Dermis blood vessel endothelial cell (primary cell): ENCODE results near the gene SMAD5. TPM values are rescaled to one million over a fixed set of nuclear protein-coding genes. Genes with fewer than 3 reads are reported as not detected.
A peak's percentile ranks its signal among the peaks of the same experiment; 100 is the strongest.

ENCODE experiments used
- DNase-seq: peaks from one replicate; pipeline ENCODE4 v3.0.0; 2010
- total RNA-seq: library from RNA; depleted of rRNA; stranded (reverse); fragments of >200 nt; gene quantifications from 2 replicates; pipeline ENCODE4 v1.2.3, GENCODE V29; 2014

Gene SMAD5
- total RNA-seq, 1 donor from 2014 or later: 41.4 TPM

DNA sequence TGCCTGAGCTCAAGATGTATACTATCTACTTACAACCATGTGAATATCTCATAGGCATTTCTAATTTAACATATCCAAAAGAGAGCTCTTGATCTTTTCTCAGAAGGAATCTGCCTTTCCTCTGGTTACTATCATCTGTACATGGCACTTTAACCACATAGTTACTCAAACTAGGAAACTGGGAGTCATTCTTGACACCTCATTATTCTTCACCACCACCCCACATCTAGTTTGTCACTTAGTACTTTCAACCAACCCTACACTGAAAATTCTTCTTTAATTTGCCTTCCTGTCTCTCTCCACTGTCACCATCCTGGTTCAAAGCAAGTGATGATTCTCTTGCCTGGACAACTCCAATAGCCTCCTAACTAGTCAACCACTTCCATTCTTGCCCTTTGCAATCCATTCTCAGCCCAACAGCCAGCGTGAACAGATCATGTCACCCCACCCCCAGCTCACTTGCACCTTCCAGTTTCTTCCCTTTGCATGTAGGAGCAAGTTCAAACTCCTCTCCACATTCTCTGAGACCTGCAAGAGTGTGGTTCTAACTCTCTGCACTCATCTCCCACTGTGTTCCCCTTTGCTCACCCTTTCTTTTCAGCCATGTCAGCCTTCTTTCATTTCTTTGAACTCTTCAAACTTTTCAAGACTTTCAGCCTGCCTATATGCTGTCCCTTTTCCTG lies 17.3 kb upstream of the SMAD5 start:
- no peak for DNase-seq

DNA sequence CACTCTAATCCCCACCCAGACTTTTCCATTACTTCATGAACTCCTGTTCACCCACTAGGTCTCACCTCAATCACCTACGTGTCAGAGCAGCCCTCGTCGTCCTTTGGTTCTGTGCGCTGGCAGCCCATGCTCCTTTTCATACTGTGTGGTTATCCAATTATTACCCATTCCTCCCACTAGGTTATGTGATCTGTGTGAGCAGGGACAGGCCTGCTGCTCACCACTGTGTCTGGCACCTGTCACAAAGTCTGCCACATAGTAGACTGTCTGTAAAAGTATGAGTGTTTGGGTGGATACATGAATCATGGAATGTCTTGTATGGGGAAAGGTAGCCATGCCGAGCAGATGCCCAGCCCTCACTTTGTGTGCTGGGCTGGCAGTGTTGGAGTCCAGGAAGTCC lies 12.1 kb upstream of the SMAD5 start:
- no peak for DNase-seq

DNA sequence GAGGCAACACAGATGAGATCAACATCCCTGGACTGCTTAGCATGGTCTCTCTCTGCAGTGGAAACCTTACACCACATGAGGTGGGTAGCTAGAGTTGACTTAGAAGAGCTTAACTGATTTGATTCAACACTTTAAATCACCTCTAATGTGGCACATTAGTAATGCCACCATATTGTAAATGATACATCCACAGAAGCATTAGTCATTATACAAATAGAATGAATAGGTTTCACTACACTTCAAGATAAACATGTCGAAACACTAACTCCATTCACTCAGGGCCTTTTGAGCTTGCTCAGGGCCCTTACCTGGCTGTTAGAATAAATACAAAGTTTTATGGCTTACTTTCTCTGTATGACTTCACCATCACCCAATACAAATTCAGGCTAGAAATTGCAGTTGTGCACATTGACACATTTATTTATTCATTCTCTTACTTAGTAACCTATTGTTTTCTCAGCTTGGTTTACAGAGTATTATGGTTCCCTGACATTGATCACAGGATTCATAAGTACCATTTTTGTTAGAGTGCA lies 9.3 kb upstream of the SMAD5 start:
- DNase-seq: no peak

DNA sequence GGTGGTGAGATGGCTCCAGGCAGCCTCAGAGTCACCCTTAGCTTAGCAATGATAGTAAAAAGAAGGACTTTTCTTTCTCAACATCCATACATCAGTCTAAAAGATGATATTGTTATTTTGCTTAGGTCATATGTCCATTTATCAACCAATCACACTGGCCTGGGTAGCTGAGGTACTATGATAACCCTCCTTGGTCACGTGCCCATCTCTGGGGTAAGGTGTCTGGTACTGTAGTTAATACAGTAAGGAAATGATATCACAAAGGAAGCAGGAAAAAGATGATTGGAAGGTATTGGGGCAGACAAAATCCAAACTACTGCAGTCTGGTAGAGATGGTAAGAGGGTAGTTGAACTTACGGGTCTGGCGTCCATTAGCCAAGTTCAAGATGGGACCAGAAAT lies 5.1 kb upstream of the SMAD5 start:
- DNase-seq: no peak

DNA sequence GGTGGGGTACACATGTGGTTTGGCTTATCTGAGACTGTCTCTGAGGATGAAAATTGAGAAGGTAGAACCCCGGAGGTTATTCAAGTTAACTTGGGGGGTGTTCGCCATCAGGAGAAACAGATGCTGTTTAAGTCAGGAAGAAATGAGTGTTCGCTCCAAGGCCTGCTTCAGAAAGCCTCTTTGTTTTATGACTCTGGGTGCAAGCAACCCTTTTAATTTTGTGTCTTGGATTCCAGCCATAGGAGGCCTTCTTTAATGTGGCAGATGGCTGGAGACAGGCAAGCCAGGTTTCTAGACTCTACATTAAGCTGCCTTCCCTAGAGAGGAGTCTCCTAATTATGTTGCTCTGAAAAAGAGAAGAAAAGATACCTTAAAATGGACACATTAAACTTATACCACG lies 4.2 kb upstream of the SMAD5 start:
- DNase-seq: no peak

DNA sequence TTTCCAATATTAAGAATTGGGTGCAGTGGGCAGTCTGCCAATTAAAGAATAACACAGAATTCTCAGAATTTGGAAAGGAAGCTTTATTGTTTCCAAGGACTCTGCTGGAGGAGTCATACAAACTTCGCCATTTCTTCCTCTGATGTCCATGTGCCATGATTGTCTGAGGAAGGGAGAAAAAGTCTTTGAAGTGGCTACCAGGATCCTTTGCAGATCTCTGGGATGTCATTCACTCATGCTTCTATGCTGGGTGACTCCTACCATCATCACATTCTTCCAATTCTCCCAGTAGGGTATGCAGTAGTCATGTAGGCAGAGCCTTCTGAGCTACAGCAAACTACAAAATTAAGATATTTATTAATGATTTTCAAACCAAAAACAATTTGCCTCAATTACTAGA lies 3.2 kb upstream of the SMAD5 start:
- DNase-seq: no peak

DNA sequence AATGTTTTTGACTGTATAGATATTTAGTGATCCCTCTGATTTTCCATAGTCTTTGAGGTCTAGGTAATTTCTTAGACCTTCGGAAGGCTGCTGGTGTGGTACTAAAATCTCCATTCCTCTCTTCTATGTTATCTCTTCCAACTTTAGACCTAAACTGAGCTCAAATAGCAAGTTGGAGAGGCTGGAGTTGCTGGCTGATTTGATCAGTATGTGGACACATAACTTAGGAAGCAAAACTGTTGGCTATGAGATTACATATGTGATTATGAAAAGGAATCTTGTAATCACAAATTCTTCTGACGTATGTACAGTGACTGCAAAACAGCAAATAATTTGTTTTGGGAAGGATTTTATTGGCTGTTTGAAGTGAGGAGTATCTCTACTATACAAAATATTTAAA lies 2.1 kb upstream of the SMAD5 start:
- DNase-seq: no peak

DNA sequence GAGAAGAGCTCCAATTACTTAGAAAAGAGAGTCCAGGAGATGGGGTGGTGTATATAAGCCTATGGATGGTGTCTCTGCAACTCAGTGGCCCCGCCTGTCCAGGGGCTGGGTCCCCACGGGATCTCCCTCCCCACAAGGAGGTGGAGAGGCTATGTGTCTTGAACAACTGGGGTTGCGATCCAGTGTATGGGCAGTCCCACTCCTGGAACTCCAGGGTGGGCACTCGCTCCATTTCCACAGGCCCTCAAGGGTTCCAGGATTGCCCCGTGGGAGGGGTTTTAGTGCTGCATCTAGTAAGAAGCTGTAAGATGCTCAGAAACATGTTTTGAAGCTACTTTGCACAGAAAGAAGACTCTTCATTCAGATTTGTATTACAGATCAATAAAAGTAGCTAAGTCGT lies 558 bp upstream of the SMAD5 start:
- DNase-seq: no peak

DNA sequence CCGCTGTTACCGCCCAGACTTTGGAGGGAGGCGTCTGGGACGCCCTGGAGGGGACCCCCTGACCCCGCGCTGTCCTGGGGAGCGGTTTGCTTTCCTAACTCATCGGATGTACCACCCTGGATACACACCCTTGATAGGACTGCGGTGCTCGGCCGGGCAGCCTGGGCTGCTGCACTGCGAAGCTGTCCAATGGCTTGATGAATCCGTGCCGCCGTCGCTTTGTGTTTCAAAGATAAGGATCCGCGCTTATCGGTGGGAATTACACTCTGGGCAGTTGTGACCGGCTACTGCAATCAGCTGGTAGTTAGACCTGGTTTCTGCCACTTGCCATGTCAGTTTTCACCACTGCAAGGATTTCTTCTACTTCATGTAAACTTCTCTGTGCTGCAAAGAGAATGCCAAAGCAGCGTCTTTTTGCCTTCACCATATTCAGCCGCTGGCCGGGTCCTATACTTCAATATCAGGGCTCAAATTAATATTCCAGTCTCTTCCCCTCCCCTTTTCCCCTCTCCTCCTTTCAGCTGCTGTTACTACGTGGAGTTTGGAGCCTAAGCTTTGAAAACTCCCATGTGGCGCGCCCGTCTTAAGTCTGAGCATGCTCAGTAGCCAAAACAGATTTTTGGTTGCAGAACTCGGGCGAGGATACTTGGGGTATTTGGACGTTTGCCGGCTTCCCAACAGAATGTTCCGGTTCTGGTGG lies 727 bp downstream of the SMAD5 start:
- peak; percentile 66 for DNase-seq

DNA sequence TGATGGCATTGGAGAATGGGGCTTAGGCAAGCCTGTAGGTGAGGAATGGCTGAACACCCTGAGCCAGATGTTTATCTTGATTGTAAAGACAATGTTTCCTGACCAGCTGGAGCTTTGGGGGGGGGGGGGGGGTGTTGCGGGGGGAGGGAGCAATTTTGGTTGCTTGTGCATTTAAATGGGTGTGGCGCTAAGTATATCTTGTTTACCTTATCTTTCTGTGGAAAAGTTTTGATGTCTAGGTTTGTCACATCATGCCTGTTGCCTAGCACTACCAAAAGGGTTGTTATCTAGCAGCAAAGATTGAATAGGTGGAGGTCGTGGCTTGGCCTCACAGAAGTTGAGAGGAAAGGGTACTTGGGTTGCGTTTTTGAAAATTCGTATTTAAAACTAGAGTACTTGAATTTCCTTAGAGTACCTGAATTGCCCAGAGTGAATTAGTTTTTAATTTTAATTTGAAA lies 1.3 kb downstream of the SMAD5 start:
- DNase-seq: peak; percentile 6

DNA sequence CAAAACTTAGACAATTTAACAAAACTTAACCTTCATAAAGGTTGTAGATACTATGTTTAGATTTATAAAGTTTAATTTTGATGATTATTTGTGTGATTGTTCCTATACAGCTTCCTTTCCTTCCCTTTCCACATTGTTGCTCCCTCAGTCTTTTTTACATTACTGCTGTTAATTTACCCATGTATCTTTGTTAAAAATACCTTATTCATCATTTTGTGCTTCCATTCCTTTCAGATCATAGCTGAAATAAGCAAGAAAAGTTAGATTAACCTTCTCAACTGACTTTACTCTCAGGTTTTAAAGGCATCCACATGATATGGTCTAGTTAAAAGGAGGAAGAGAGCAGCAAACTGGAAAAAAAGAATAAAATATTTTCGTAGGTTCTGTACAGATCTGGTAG lies 2.0 kb downstream of the SMAD5 start:
- DNase-seq: no peak

DNA sequence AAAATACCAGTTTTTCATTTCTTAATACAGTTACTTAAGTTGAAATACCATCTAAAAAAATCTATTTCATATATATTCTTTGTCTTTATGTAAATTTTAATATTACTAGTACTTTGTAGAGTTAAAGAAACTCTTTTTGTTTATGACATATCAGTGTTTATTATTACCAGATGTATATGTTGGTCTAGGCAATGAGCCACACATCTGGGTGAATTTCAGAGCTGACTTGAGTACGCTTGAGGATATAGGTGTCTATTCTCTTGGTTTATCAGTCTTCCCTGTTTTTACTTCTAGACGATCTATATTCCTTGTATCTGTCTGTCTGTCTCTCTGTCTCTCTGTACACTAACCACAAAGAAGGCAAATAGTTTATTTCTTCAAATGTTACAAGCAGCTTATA lies 2.9 kb downstream of the SMAD5 start:
- no peak for DNase-seq

DNA sequence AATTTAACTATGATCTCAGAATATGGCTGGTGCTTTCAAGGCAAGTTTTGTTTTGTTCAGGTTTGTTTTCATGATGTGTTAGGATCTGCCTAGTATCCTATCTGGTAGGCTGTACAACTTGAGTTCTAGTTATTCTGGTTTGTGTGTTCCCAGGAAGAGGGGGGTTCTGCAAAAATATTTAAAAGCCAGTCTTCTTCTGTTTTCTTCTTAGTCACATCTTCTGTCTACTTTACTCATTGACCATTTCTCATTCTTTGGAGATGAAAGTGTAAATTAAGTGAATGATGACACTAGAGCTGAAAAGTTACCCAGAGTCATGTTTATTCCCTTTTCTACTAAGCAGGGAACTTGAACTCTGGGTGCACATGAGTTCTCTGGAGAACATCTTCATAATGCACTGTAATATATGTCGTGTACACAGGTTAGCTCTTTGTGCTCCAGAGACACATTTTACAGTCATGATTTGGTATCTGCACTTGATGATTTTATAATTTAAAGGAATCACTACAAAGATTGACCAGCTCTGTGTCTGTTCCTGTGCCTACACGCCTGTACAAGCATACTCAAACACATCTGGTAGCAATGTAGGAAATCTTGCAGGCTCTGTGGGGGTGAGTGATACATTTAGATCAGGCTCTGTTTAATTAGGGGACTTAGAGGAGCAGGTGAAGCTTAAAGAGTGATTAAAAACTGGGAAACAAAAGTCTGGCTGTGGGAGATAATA lies 5.0 kb downstream of the SMAD5 start:
- no peak for DNase-seq

DNA sequence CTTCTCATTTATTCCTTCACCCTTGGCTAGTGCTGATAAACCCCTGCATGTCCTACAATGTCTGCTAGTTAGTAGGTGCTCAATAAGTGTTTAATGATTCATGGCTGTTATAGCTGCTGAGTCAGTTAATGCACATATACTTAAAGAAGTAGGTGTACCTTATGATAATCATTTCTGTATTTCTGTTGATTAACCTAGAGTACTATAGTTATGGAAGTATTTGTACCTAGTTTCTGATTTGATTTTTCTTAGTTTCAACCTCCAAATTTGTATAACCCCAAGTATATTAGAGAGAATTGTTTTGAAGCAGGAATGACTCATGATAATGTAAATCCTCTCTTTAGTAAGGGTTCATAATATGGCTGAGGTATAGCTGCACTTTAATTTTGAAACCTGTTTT lies 8.9 kb downstream of the SMAD5 start:
- no peak for DNase-seq

DNA sequence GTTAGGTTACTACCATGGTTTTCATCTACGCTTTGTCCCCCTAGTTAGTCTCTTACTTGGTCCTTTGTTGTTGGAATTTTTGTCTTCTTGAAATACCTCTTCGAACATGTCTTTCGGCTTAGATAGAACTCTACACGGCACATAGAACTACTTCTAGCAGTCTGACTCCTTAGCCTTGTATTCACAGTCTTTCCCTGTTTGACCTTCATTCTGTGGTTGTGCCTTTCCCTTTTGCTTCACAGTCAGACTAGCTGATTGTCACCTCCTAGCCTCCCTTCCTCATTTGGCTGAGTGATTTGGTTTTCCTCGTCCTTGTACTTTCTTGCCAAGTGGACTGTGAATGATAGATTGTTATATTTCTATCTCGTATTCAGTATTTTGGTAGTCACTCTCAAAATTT lies 10.7 kb downstream of the SMAD5 start:
- DNase-seq: no peak

DNA sequence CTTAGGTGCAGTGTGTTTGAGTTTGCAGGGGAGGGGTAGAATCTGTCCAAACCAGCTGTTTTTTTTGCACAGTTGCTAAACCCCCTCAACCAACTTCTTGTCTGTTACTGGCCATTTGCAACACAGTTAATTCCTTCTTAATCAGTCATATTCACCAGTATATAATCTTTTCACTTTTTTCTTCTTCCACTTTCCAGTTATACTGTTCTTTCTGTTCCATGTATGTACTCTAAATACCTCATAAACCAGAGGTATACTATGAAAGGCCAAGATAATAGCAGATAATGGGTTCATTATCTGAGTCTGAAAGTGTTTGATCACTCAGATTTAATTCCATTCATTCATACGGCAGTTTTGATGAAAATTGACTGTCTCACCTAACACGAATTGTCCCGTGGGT lies 11.1 kb downstream of the SMAD5 start:
- DNase-seq: no peak

DNA sequence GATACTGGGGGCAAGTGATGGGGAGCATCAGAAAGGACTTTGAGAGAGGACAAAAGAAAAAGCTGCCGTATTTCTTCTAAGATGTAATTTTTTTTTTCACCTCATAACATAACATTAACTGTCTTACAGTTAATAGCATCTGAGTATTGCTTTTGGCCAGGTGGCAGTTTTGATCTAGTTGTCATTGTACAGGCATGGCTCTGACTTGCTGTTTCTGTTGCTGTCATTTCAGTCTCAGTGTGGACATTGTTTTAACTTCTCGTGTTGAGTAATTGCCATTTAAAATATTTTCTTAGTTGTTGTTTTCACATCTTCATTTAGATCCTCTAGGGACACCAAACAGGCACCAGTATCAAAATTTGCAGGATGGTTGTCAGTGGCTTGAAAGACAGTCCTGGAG lies 12.4 kb downstream of the SMAD5 start:
- no peak for DNase-seq

DNA sequence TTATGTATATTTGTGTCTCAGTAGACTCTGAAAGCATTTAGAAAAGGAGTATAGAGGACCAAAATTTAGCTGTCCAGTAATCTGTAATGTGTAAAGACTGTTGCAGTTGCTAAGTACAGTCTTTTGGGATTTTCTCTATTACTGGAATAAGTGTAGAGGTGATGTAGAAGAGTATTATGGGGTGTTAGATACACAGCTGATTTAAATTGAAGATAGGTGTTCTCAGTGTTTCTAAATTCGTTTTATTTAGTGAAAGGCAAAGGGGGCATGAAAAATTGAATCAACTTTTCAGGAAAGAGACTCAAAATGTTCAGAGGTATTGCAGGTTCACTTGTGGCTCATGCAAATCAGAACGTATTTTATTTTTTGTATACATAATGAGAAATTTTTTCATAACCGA lies 13.6 kb downstream of the SMAD5 start:
- no peak for DNase-seq

DNA sequence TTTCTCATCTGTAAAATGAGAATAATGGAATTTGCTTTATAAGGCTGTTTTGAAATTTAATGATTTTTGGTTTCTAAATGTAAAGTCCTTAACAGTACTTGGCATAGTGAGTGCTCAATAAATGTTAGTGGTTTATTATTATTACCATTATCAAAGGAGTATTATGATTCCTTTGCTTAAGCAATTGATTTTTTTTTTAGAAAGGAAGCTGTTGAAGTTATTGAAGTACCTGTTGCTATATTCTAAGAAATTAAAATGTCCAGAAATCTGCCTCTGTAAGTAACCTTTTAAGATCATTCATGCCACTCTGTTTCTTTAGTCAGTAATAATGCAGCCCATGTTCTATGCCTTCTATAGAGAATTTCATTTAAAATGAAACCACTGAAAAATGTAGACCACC lies 15.0 kb downstream of the SMAD5 start:
- no peak for DNase-seq

DNA sequence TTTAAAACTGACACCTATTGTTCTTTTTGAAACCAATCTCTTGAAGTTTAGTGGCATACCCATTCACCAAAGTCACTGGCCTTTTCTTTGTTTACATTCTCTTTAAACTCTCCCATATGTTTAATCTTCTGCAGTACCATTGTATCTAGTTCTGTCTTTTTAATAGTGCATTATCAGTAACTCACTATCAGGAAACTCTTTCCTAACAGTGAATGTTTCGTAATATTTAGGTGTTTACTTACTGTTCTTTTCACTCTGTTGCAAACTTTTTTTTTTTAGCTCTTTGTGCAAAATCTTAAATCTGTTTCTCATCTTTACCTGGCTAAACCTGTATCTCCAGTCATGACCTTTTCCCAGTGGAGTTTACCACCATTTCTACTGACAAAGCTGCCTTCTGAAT lies 17.2 kb downstream of the SMAD5 start:
- DNase-seq: no peak

DNA sequence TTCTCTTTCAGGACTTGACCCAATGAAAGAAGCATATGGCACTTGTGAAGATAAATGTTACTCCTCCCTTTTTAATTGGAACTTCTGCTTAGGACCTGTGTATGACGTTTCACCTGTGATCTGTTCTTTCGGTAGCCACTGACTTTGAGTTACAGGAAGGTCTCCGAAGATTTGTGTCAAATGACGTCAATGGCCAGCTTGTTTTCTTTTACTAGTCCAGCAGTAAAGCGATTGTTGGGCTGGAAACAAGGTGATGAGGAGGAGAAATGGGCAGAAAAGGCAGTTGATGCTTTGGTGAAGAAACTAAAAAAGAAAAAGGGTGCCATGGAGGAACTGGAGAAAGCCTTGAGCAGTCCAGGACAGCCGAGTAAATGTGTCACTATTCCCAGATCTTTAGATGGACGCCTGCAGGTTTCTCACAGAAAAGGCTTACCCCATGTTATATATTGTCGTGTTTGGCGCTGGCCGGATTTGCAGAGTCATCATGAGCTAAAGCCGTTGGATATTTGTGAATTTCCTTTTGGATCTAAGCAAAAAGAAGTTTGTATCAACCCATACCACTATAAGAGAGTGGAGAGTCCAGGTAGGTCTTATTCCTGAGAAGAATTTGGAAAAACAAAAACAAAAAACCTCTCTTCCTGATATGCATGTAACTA lies 21.1 kb downstream of the SMAD5 start:
- no peak for DNase-seq

DNA sequence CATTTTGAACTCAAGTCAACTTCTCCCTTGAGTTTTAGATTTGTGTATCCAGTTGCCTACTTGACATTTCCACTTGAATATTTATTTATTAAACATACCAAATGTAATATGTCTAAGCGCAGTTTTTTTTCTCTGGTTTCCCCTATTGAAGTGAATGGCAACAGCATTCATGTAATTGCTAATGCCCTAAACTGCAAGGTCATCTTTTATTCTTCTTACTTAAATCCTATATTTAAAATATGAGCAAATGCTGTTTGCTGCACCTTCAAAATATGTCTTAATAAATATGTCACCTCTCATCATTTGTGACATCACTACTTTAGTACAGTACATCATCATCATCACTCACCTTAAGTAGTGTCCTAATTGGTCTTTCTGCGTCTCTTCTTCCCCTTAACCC lies 22.4 kb downstream of the SMAD5 start:
- no peak for DNase-seq

DNA sequence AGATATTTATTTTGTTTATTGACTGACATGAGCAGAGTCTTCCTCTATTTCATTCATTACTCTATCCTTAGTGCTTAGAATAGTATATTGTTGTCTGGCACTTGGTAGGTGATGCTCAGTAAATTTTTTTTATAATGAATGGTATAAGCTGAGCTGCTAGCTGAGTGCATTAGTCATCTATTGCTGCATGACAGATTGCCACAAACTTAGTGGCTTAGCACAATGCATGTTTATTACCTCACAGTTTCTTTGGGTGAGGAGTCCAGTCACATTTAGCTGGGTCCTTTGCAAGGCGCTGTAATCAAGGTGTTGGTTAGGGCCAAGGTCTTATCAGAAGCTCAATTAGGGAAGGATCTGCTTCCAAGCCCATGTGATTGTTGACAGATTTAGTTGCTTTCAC lies 23.1 kb downstream of the SMAD5 start:
- DNase-seq: no peak
